KMS-11 (cell line): Measurements from ENCODE around the gene PYGO2.

Experiments used
- H2AFZ ChIP-seq: fragments of 200-600 bp; sonication (generic); 2 replicates; pipeline ENCODE4 v1.6.1; 2016; ENCODE audit warnings: antibody characterized with exemption, mixed run types, low read depth
- H3K27ac ChIP-seq: fragments of 200-600 bp; sonication (generic); 2 replicates; pipeline ENCODE4 v1.6.1; 2016; ENCODE audit warnings: mild to moderate bottlenecking, mixed run types
- H3K27me3 ChIP-seq: fragments of 200-600 bp; sonication (generic); 2 replicates; pipeline ENCODE4 v1.6.1; 2017; ENCODE audit warnings: mild to moderate bottlenecking, low read depth, mixed run types, moderate library complexity; ENCODE audit not compliant: insufficient read depth
- H3K36me3 ChIP-seq: fragments of 200-600 bp; sonication (generic); 2 replicates; pipeline ENCODE4 v1.6.1; 2017; ENCODE audit warnings: mild to moderate bottlenecking, mixed run types; ENCODE audit not compliant: insufficient read depth
- H3K4me1 ChIP-seq: fragments of 200-600 bp; sonication (generic); 2 replicates; pipeline ENCODE4 v1.6.1; 2016; ENCODE audit warnings: mild to moderate bottlenecking, low read depth, mixed run types; ENCODE audit not compliant: poor library complexity, severe bottlenecking
- H3K4me2 ChIP-seq: fragments of 200-600 bp; sonication (generic); 2 replicates; pipeline ENCODE4 v1.7.0; 2016; ENCODE audit warnings: mild to moderate bottlenecking, mixed run types
- H3K4me3 ChIP-seq: fragments of 200-600 bp; sonication (generic); IDR thresholded peaks from 2 replicates; pipeline ENCODE4 v1.6.1; 2017; ENCODE audit warnings: low read depth, low read length, mixed read lengths; ENCODE audit not compliant: insufficient read depth
- H3K79me2 ChIP-seq: fragments of 200-600 bp; sonication (generic); 2 replicates; pipeline ENCODE4 v1.6.1; 2016; ENCODE audit warnings: low read depth, mixed run types; ENCODE audit not compliant: insufficient read depth
- H3K9ac ChIP-seq: fragments of 200-600 bp; sonication (generic); 2 replicates; pipeline ENCODE4 v1.6.1; 2016; ENCODE audit warnings: mild to moderate bottlenecking, mixed run types
- H4K20me1 ChIP-seq: fragments of 200-600 bp; sonication (generic); 2 replicates; pipeline ENCODE4 v1.6.1; 2016; ENCODE audit warnings: mild to moderate bottlenecking, mixed run types; ENCODE audit not compliant: insufficient read depth
- TF ChIP-seq, protein P1 (sequence below): fragments of 200-600 bp; sonication (generic); conservative IDR thresholded peaks from 2 replicates; pipeline ENCODE4 v1.6.1; 2017; ENCODE audit warnings: low read depth, mild to moderate bottlenecking, antibody characterized with exemption, low read length, moderate library complexity, mixed read lengths

The PYGO2 gene

DNA sequence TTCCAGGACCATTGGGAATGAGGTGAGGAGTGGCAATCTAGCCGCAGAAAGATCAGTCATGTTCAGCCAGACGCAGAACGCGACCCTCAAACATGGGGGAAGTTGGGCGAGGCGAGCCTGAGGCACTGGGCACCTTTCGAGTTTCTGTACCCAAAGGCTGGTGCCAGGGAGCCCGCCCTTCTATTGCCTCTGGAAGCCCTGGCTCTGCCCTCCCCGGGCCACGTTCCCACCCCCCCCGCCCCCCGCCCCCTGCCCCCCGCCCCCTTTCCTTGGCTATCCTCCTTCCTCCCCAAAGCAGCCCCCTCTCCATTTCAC, 38.8 kb upstream of the PYGO2 start:
- Histone ChIP-seq H4K20me1 (no peaks in the 10 kb centered on the region), H3K27ac (peak overlapping the region; percentile 91), H2AFZ (peak overlapping the region; percentile 27; the same call in 1 of the 2 replicates), H3K4me1 (peaks cover 51% of the 10 kb centered on the region), H3K27me3 (no peaks in the 10 kb centered on the region), H3K4me3 (peak overlapping the region; percentile 99), H3K36me3 (no peaks in the 10 kb centered on the region), H3K9ac (peak overlapping the region; percentile 84), H3K4me2 (peak overlapping the region; percentile 77), H3K79me2 (peaks cover 27% of the 10 kb centered on the region)
- TF ChIP-seq, protein P1, sequence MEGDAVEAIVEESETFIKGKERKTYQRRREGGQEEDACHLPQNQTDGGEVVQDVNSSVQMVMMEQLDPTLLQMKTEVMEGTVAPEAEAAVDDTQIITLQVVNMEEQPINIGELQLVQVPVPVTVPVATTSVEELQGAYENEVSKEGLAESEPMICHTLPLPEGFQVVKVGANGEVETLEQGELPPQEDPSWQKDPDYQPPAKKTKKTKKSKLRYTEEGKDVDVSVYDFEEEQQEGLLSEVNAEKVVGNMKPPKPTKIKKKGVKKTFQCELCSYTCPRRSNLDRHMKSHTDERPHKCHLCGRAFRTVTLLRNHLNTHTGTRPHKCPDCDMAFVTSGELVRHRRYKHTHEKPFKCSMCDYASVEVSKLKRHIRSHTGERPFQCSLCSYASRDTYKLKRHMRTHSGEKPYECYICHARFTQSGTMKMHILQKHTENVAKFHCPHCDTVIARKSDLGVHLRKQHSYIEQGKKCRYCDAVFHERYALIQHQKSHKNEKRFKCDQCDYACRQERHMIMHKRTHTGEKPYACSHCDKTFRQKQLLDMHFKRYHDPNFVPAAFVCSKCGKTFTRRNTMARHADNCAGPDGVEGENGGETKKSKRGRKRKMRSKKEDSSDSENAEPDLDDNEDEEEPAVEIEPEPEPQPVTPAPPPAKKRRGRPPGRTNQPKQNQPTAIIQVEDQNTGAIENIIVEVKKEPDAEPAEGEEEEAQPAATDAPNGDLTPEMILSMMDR = no peak

DNA sequence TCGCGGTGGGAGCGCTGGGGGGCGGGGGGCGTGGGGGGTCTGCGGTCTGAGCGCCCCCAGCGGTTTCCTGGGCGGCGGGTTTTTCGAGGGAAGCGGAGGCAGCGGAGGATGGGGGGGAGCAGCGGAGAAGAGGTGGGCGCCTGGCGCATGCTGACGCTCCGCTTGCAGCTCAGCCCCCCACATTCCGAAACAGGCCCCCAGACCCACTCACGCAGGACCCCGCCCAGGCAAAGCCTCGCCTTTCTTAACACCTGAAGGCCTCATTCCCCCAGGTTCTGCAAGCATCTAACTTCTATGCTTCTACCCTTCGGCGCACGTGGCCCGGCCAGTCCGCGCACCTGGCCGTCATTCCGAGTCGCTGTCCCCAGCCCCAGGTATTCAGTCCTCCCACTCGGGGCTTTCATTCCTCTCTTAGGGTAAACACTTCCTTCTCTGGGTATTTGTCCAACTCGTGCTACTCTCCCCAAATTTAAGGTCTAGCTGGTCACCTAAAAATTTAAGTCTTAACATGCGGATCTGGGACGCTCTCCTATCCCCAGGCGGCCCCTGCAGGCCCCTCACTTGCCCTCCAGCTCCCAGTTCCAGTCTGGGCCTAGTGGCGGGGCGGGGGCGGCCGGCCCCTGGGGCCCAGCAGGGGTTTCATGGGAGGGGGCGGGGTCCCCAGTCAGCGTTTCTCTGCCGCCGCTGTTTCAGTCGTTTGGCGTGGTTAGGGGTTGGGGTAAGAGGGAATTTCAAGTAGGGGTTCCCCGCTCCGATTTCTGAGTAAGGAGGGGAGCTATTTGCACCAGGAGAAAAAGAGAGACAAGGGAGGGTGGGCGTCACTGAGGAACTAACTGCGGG, 38.2 kb upstream of the PYGO2 start:
- Histone ChIP-seq H2AFZ (peak overlapping the region; percentile 27), H3K36me3 (no peaks in the 10 kb centered on the region), H3K79me2 (peaks cover 22% of the 10 kb centered on the region), H4K20me1 (no peaks in the 10 kb centered on the region), H3K4me3 (peak overlapping the region; percentile 81), H3K9ac (peak overlapping the region; percentile 81), H3K4me2 (peak overlapping the region; percentile 77), H3K4me1 (peaks cover 50% of the 10 kb centered on the region), H3K27ac (peak overlapping the region; percentile 91), H3K27me3 (no peaks in the 10 kb centered on the region)
- TF ChIP-seq, protein P1 = no peak

DNA sequence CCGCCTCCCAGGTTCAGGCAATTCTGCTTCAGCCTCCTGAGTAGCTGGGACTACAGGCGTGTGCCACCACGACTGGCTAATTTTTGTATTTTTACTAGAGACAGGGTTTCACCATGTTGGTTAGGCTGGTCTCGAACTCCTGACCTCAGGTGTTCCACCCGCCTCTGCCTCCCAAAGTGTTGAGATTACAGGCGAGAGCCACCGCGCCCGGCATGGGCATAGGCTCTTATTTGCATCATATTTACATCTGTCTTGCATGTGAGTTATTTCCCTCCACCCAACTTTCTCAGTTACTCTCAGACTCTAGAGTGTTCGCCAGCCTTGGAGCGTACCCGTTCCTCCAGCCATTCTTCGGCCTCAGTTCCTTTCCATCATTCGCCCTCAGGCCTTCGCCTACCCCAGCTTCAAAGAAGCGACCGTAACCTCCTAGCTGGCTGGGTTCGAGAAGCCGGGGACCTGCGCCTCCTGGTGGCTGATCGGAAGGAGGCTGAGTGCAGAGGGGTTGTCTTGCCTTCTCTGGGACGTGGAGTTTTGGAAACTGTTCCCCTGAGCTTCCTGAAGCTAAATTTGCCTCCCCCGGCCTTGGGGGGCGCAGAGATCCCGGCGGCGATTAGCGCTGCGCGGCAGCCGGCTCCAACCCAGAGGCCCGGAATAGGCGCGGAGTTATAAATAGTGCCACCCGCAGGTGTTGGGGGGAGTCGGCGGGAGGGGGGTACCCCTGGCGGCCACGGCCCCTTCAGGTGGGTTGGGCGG, 37.4 kb upstream of the PYGO2 start:
- Histone ChIP-seq H3K79me2 (peaks cover 14% of the 10 kb centered on the region), H3K4me2 (peak overlapping the region; percentile 77), H4K20me1 (no peaks in the 10 kb centered on the region), H3K4me1 (peaks cover 50% of the 10 kb centered on the region), H3K27ac (peak overlapping the region; percentile 91), H3K4me3 (peak overlapping the region; percentile 81), H3K27me3 (no peaks in the 10 kb centered on the region), H3K36me3 (no peaks in the 10 kb centered on the region), H3K9ac (peak overlapping the region; percentile 81), H2AFZ (peak overlapping the region; percentile 27)
- TF ChIP-seq, protein P1 = peak; percentile 100

DNA sequence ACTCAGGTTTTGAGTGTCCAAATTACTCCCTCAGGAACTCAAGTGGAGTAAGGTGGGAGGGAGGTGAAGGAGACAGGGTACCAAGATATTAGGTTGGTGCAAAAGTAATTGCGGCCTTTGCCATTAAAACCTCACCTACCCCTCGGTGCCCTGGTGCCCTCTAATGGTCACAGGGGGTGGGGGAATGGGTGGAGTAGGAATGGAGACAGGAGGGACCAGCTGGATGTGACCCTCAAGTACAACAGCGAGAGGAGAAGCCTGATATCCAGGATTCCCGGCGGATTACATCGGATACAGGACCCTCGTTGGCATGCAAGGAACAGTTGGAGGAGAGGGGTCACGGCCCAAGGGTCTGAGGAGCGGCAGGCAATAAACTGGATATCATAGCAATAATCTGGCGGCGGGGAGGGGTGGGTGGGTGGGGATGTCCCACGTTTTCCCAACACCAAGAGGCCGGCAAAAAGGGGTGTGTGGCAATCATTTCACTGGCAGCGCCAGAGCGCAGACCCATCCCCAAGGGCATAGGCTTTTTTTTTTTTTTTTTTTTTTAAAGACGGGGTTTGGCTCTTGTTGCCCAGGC, 36.7 kb upstream of the PYGO2 start:
- Histone ChIP-seq H2AFZ (peak overlapping the region; percentile 27; the same call in 1 of the 2 replicates), H3K27ac (peak overlapping the region; percentile 91), H3K9ac (peak overlapping the region; percentile 81; the same call in 1 of the 2 replicates), H4K20me1 (no peaks in the 10 kb centered on the region), H3K4me2 (peak overlapping the region; percentile 77), H3K4me3 (no peak overlapping the region), H3K79me2 (peaks cover 7% of the 10 kb centered on the region), H3K27me3 (no peaks in the 10 kb centered on the region), H3K36me3 (no peaks in the 10 kb centered on the region), H3K4me1 (peaks cover 56% of the 10 kb centered on the region)
- TF ChIP-seq, protein P1 = peak; percentile 46
